Measurements from ENCODE around the gene PSG1. TPM values are rescaled to one million over a fixed set of nuclear protein-coding genes. Genes with fewer than 3 reads are reported as not detected.
"Not testable (repeated sequence)": the region's sequence is repeated elsewhere in the genome, so short reads cannot be mapped to it uniquely, and the experiment has no call there.

The PSG1 gene
- not detected for total RNA-seq

- Histone ChIP-seq H3K27me3 (no peaks in the 10 kb centered on the region), H3K4me3 (no peak within 1 kb of the TSS), H3K4me1 (no peaks in the 10 kb centered on the region), H3K27ac (no peak within 1 kb of the TSS), H3K36me3 (no peaks in the 10 kb centered on the region), H3K9me3 (no peaks in the 10 kb centered on the region)
- no peak for TF ChIP-seq CTCF (IDR thresholded peaks at IDR 0.05)
- DNase-seq (ENCODE audit: low spot score in 2 of 2), result no peak
- intact Hi-C loops (cut with DNase I), result no loop called here
Observed at GRCh38 chr19:42879613-42880012, at the start of gene PSG1. TSS of gene PSG1 (minus strand) at chr19:42879713. CDS start at chr19:42879581, 132 bp downstream.

GRCh38 chr19:42928896-42929295 lies 49.4 kb upstream of the PSG1 start:
- intact Hi-C loops (cut with DNase I), result no loop called here
- H3K27me3 ChIP-seq, result no peaks in the 10 kb centered on the region
- H3K4me3 ChIP-seq, result no peak overlapping the region
- TF ChIP-seq CTCF (IDR thresholded peaks at IDR 0.05), result no peak
- H3K9me3 ChIP-seq, result no peaks in the 10 kb centered on the region
- H3K36me3 ChIP-seq, result no peaks in the 10 kb centered on the region
- DNase-seq (ENCODE audit: low spot score in 2 of 2), result no peak
- no peak overlapping the region for H3K27ac ChIP-seq
- H3K4me1 ChIP-seq, result no peaks in the 10 kb centered on the region

- no peak for DNase-seq (ENCODE audit: low spot score in 2 of 2)
- no peak for TF ChIP-seq CTCF (IDR thresholded peaks at IDR 0.05)
- H3K4me3 ChIP-seq, result no peak overlapping the region
- H3K36me3 ChIP-seq, result no peaks in the 10 kb centered on the region
- H3K27ac ChIP-seq, result no peak overlapping the region
- no peaks in the 10 kb centered on the region for H3K4me1 ChIP-seq
- H3K9me3 ChIP-seq, result no peaks in the 10 kb centered on the region
- intact Hi-C loops (cut with DNase I), result no loop called here
- H3K27me3 ChIP-seq, result no peaks in the 10 kb centered on the region
Observed at GRCh38 chr19:42926781-42927180, 47.3 kb upstream of the PSG1 start.

GRCh38 chr19:42923106-42923505 lies 43.6 kb upstream of the PSG1 start:
- H3K9me3 ChIP-seq; DNase-seq (ENCODE audit: low spot score in 2 of 2); H3K27me3 ChIP-seq; intact Hi-C loops (cut with DNase I); H3K4me1 ChIP-seq; H3K36me3 ChIP-seq; H3K27ac ChIP-seq; H3K4me3 ChIP-seq: not testable (repeated sequence)
- TF ChIP-seq CTCF (IDR thresholded peaks at IDR 0.05), result peak in 1 of 3 experiments; percentile 34

GRCh38 chr19:42920971-42921370 lies 41.5 kb upstream of the PSG1 start:
- H3K27ac ChIP-seq; H3K36me3 ChIP-seq; intact Hi-C loops (cut with DNase I); H3K4me1 ChIP-seq; H3K9me3 ChIP-seq; H3K4me3 ChIP-seq; DNase-seq (ENCODE audit: low spot score in 2 of 2); H3K27me3 ChIP-seq: not testable (repeated sequence)

- no peaks in the 10 kb centered on the region for H3K36me3 ChIP-seq
- intact Hi-C loops (cut with DNase I), result no loop called here
- no peak overlapping the region for H3K27ac ChIP-seq
- TF ChIP-seq CTCF (IDR thresholded peaks at IDR 0.05), result no peak
- no peak for DNase-seq (ENCODE audit: low spot score in 2 of 2)
- no peaks in the 10 kb centered on the region for H3K4me1 ChIP-seq
- no peaks in the 10 kb centered on the region for H3K27me3 ChIP-seq
- no peaks in the 10 kb centered on the region for H3K9me3 ChIP-seq
- H3K4me3 ChIP-seq, result no peak overlapping the region
Observed at GRCh38 chr19:42919757-42920079, 40.2 kb upstream of the PSG1 start.

- intact Hi-C loops (cut with DNase I); H3K36me3 ChIP-seq: not testable (repeated sequence)
Observed at GRCh38 chr19:42919070-42919756, 39.7 kb upstream of the PSG1 start.

GRCh38 chr19:42918377-42919069 lies 39.0 kb upstream of the PSG1 start:
- H3K4me1 ChIP-seq; H3K27me3 ChIP-seq; H3K36me3 ChIP-seq; H3K4me3 ChIP-seq; H3K27ac ChIP-seq; DNase-seq (ENCODE audit: low spot score in 2 of 2); intact Hi-C loops (cut with DNase I); H3K9me3 ChIP-seq: not testable (repeated sequence)

More at GRCh38 chr19:42919070-42919756, 39.7 kb upstream of the PSG1 start:
- H3K27me3 ChIP-seq; H3K9me3 ChIP-seq; H3K4me1 ChIP-seq; H3K27ac ChIP-seq; H3K4me3 ChIP-seq; DNase-seq (ENCODE audit: low spot score in 2 of 2): not testable (repeated sequence)

- H3K4me3 ChIP-seq; intact Hi-C loops (cut with DNase I): not testable (repeated sequence)
Observed at GRCh38 chr19:42917634-42918033, 38.1 kb upstream of the PSG1 start, which contains the start of gene PSG6. TSS of gene PSG6 (minus strand) at chr19:42917894. CDS start at chr19:42917792, 102 bp downstream.

More at GRCh38 chr19:42917634-42918033, 38.1 kb upstream of the PSG1 start, which contains the start of gene PSG6:
- not testable (repeated sequence) for H3K27ac ChIP-seq; DNase-seq (ENCODE audit: low spot score in 2 of 2); H3K36me3 ChIP-seq; H3K27me3 ChIP-seq; H3K4me1 ChIP-seq; H3K9me3 ChIP-seq

Data from ascending aorta (tissue), 2 donors.